Right lobe of liver (tissue), 4 donors: ENCODE measurements around the gene ONECUT1.
A peak's percentile ranks its signal among the peaks of the same experiment; 100 is the strongest.

Source experiments
- POLR2A ChIP-seq: fragments of 450-650 bp; IDR thresholded peaks from one replicate; pipeline ENCODE4 v1.6.1; 2017; ENCODE audit warnings: antibody characterized with exemption, mild to moderate bottlenecking
- TF ChIP-seq, protein P1 (sequence below), 4 donors: fragments of 200-600 bp in 3 of 4; fragments of 450-650 bp in 1 of 4; IDR thresholded peaks; one replicate each; pipeline versions ENCODE4 v1.5.1 to v1.8.0; 2016 to 2022; ENCODE audit warnings: antibody characterized with exemption in 4 of 4, mild to moderate bottlenecking in 2 of 4
- donor health status: DM: no; HTN: no; CAD: no.
- donor health status: DM: no; HTN: no; CAD: no.
- donor health status: DM: no; HTN: yes; CAD: no.

DNA sequence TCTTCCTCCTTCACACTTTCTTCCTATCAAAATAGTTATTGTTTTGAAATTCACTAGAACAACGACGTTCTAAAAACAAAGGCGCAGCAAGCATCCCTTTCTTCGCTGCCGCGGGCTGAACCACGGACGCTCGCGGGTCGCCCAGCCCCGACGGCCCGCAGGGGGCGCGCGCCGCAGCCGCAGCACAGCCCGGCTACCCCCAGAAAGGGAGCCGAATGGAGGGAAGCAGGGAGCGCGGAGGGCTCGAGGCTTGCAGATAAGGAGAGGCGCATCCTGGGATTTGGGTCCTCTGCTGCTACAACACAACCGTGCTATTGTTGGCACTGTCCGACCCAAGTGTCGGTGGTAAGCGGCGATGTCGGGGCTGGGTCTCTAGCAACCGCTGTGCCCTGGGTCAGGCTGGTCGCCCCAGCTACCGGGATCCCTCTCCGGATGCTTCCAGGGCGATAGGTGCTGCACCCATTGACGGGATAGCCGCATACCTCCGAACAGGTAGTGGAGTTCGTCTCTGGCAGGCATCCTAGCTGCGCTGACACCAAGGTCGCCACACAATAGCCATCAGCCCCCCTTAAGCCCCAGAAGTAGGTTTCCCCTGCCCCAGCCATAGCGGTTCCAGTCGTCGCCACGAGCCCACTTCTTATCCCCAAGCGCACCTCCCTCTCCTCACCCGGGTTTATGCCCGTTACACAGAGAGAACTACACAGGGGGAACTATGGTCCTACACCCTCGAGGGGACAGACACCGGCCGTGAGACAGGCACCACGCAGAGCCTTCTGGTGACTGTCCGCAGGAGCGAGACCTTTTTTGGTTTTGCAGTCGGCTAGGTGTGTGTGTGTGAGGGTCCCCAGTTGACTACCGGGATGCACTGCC is 6.0 kb downstream of the ONECUT1 start:
- TF ChIP-seq, protein P1, sequence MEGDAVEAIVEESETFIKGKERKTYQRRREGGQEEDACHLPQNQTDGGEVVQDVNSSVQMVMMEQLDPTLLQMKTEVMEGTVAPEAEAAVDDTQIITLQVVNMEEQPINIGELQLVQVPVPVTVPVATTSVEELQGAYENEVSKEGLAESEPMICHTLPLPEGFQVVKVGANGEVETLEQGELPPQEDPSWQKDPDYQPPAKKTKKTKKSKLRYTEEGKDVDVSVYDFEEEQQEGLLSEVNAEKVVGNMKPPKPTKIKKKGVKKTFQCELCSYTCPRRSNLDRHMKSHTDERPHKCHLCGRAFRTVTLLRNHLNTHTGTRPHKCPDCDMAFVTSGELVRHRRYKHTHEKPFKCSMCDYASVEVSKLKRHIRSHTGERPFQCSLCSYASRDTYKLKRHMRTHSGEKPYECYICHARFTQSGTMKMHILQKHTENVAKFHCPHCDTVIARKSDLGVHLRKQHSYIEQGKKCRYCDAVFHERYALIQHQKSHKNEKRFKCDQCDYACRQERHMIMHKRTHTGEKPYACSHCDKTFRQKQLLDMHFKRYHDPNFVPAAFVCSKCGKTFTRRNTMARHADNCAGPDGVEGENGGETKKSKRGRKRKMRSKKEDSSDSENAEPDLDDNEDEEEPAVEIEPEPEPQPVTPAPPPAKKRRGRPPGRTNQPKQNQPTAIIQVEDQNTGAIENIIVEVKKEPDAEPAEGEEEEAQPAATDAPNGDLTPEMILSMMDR (IDR thresholded peaks at IDR 0.05) = peak; percentile 66 to 87 (median 79)
- peak; percentile 15 for TF ChIP-seq POLR2A
